Tibial artery (tissue), 4 donors: ENCODE results near the gene MGLL.

Source experiments
- DNase-seq, 2 donors: peaks; one replicate each; pipeline ENCODE4 v3.0.0-alpha.2; 2019
- H3K27ac ChIP-seq, 2 donors: fragments of 200-600 bp; sonication (generic) in 1 of 2; 1 replicate in 1 of 2; 2 replicates in 1 of 2; pipeline ENCODE4 v1.5.1; 2018 to 2019; ENCODE audit warnings: mild to moderate bottlenecking in 1 of 2
- H3K27me3 ChIP-seq, 2 donors: fragments of 200-600 bp; sonication (generic) in 1 of 2; one replicate each; pipeline versions ENCODE4 v1.5.1 to v1.6.0; 2016 to 2019
- H3K36me3 ChIP-seq, 3 donors: fragments of 200-600 bp; sonication (generic) in 2 of 3; one replicate each; pipeline ENCODE4 v1.5.1; 2016 to 2019; ENCODE audit warnings: mild to moderate bottlenecking in 2 of 3
- H3K4me1 ChIP-seq, 4 donors: fragments of 200-600 bp; sonication (generic) in 2 of 4; 1 replicate in 3 of 4; 2 replicates in 1 of 4; pipeline ENCODE4 v1.5.1; 2016 to 2019
- H3K4me3 ChIP-seq, 2 donors: fragments of 200-600 bp; sonication (generic) in 1 of 2; 1 replicate in 1 of 2; 2 replicates in 1 of 2; pipeline ENCODE4 v1.5.1; 2018 to 2019; ENCODE audit warnings: mild to moderate bottlenecking in 2 of 2
- H3K9me3 ChIP-seq, 3 donors: fragments of 200-600 bp; sonication (generic) in 1 of 3; one replicate each; pipeline ENCODE4 v1.5.1; 2016 to 2019
- CTCF ChIP-seq, 2 experiments: fragments of 200-600 bp in 1 of 2; fragments of 450-650 bp in 1 of 2; IDR thresholded peaks; one replicate each; pipeline ENCODE4 v1.5.1; 2017 to 2019; ENCODE audit warnings: antibody characterized with exemption in 2 of 2, mild to moderate bottlenecking in 1 of 2, moderate library complexity in 1 of 2
- intact Hi-C: fragments of 100-400 bp; cut with DNase I; formaldehyde crosslinking; loops from one replicate; pipeline ENCODE4 v1.15.0; 2023; ENCODE audit warnings: low total_unique reads

MGLL gene

GRCh38 chr3:127812151-127812550 is 10.2 kb downstream of the MGLL start:
- intact Hi-C loops, result no loop called here
- H3K4me1 ChIP-seq, result peaks cover 0 to 24% (median 9%) of the 10 kb centered on the region in 4 donors
- TF ChIP-seq CTCF (IDR thresholded peaks at IDR 0.05), result no peak
- H3K36me3 ChIP-seq, result peaks cover 41 to 50% (median 46%) of the 10 kb centered on the region in 3 donors
- no peaks in the 10 kb centered on the region for H3K27me3 ChIP-seq
- no peak overlapping the region for H3K4me3 ChIP-seq
- DNase-seq, result no peak
- H3K9me3 ChIP-seq, result no peaks in the 10 kb centered on the region
- H3K27ac ChIP-seq, result no peak overlapping the region

GRCh38 chr3:127811717-127812116 is 10.6 kb downstream of the MGLL start:
- Histone ChIP-seq H3K27me3 (no peaks in the 10 kb centered on the region), H3K9me3 (no peaks in the 10 kb centered on the region), H3K27ac (no peak overlapping the region), H3K36me3 (peaks cover 37 to 50% (median 46%) of the 10 kb centered on the region in 3 donors), H3K4me3 (no peak overlapping the region), H3K4me1 (peaks cover 0 to 20% (median 7%) of the 10 kb centered on the region in 4 donors)
- no peak for DNase-seq
- TF ChIP-seq CTCF (IDR thresholded peaks at IDR 0.05), result no peak
- intact Hi-C loops, result no loop called here

- Histone ChIP-seq H3K4me3 (no peak overlapping the region), H3K9me3 (no peaks in the 10 kb centered on the region), H3K27ac (no peak overlapping the region), H3K36me3 (peaks cover 24 to 42% (median 41%) of the 10 kb centered on the region in 3 donors), H3K4me1 (peaks cover 0 to 8% (median under 1%) of the 10 kb centered on the region in 4 donors), H3K27me3 (no peaks in the 10 kb centered on the region)
- no peak for TF ChIP-seq CTCF (IDR thresholded peaks at IDR 0.05)
- intact Hi-C loops, result no loop called here
- DNase-seq, result no peak
Observed at GRCh38 chr3:127809611-127810010, 12.7 kb downstream of the MGLL start.

GRCh38 chr3:127809211-127809610 is 13.1 kb downstream of the MGLL start:
- H3K27me3 ChIP-seq, result no peaks in the 10 kb centered on the region
- no peak overlapping the region for H3K4me3 ChIP-seq
- TF ChIP-seq CTCF (IDR thresholded peaks at IDR 0.05), result no peak
- H3K9me3 ChIP-seq, result no peaks in the 10 kb centered on the region
- no peak for DNase-seq
- intact Hi-C loops, result no loop called here
- no peak overlapping the region for H3K27ac ChIP-seq
- peaks cover 24 to 42% (median 41%) of the 10 kb centered on the region in 3 donors for H3K36me3 ChIP-seq
- peaks cover 0 to 7% (median 0%) of the 10 kb centered on the region in 4 donors for H3K4me1 ChIP-seq

- Histone ChIP-seq H3K9me3 (no peaks in the 10 kb centered on the region), H3K36me3 (peaks cover 24 to 42% (median 41%) of the 10 kb centered on the region in 3 donors), H3K27ac (no peak overlapping the region), H3K4me3 (no peak overlapping the region), H3K4me1 (peaks cover 0 to 7% (median 0%) of the 10 kb centered on the region in 4 donors), H3K27me3 (no peaks in the 10 kb centered on the region)
- intact Hi-C loops, result no loop called here
- no peak for DNase-seq
- TF ChIP-seq CTCF (IDR thresholded peaks at IDR 0.05), result no peak
Observed at GRCh38 chr3:127808197-127808596, 14.1 kb downstream of the MGLL start.
